Measurements from ENCODE around the gene NLRC5.
A peak's percentile ranks its signal among the peaks of the same experiment; 100 is the strongest.
"Not testable (repeated sequence)": the region's sequence is repeated elsewhere in the genome, so short reads cannot be mapped to it uniquely, and the experiment has no call there.

Gene NLRC5

GRCh38 chr16:57106767-57107166, 117.4 kb downstream of the NLRC5 start:
- peak overlapping the region; percentile 14 for H3K27ac ChIP-seq
- ChIA-PET CTCF (interaction anchor here (0.6 to 1.1 kb wide), 2 partner anchors 13 to 493 kb away, joined by 3 to 4 read pairs; no protein-coding TSS in a partner anchor), POLR2A (ENCODE audit: low non-redundant PET) (no interaction called here)
- TF ChIP-seq CTCF (conservative IDR thresholded peaks at IDR 0.05; ENCODE audit: low read depth): no peak
- DNase-seq (ENCODE audit: low spot score): no peak

- peak overlapping the region; percentile 14; the same call in 1 of the 2 replicates for H3K27ac ChIP-seq
- ChIA-PET POLR2A (ENCODE audit: low non-redundant PET) (no interaction called here), CTCF (interaction anchor here (0.6 to 1.1 kb wide), 3 partner anchors 14 to 493 kb away, joined by 3 to 6 read pairs (median 4); no protein-coding TSS in a partner anchor)
- TF ChIP-seq CTCF (conservative IDR thresholded peaks at IDR 0.05; ENCODE audit: low read depth): no peak
- DNase-seq (ENCODE audit: low spot score): no peak
Measured at GRCh38 chr16:57107321-57107922, 118.1 kb downstream of the NLRC5 start.

DNA sequence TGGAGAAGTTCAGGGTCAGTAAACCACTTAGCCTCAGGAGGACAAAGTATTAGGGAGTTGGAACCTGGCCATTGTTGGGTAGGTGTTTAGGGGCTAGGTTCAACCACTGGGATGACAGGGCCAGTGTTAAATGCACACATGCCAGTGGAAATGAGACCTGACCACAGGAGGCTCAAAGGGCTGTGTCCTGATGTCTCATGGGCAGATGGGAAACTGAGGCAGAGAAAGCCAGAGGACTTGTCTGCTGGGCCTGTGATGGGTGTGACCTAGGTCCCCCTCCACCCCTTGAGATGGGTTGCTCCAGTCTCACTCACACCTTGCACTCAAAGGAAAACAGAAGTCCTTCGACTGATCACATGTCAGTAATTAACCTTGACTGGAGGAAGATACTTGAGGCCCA, 119.1 kb downstream of the NLRC5 start:
- POLR2A ChIA-PET (ENCODE audit: low non-redundant PET): no interaction called here

GRCh38 chr16:57109259-57110105, 120.1 kb downstream of the NLRC5 start:
- CTCF ChIA-PET: interaction anchor here (1.0 to 3.0 kb wide), 2 partner anchors 8 to 17 kb away, joined by 3 to 9 read pairs; partner anchors contain the start of gene CPNE2

More for the DNA sequence above, 119.1 kb downstream of the NLRC5 start:
- CTCF ChIA-PET: no interaction called here
- no peak for DNase-seq (ENCODE audit: low spot score)
- TF ChIP-seq CTCF (conservative IDR thresholded peaks at IDR 0.05; ENCODE audit: low read depth): no peak
- H3K27ac ChIP-seq: no peak overlapping the region

DNA sequence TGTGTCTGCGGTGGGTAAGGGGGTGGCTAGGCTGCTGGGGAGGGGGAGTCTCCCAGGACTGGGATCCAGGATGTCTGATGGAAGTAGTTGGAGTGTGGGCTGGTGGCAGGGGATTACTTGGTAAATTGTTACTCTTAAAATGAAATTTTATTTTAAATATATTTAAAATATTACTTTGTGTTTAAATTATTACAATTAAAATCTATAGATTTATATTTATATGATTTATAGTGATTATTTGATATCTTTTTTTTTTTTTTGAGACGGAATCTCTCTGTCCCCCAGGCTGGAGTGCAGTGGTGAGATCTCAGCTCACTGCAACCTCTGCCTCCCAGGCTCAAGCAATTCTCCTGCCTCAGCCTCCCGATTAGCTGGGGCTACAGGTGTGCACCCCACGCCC, 121.6 kb downstream of the NLRC5 start:
- POLR2A ChIA-PET (ENCODE audit: low non-redundant PET): no interaction called here
- H3K27ac ChIP-seq: no peak overlapping the region
- no peak for DNase-seq (ENCODE audit: low spot score)
- no peak for TF ChIP-seq CTCF (conservative IDR thresholded peaks at IDR 0.05; ENCODE audit: low read depth)
- CTCF ChIA-PET: interaction anchor here (0.7 to 3.0 kb wide), 3 partner anchors 19 to 175 kb away, joined by 3 to 9 read pairs (median 6); partner anchors contain the start of gene CPNE2

More at GRCh38 chr16:57109259-57110105, 120.1 kb downstream of the NLRC5 start:
- POLR2A ChIA-PET (ENCODE audit: low non-redundant PET); H3K27ac ChIP-seq; DNase-seq (ENCODE audit: low spot score): not testable (repeated sequence)

GRCh38 chr16:57111420-57111819, 122.1 kb downstream of the NLRC5 start:
- ChIA-PET POLR2A (ENCODE audit: low non-redundant PET) (no interaction called here), CTCF (interaction anchor here (0.6 to 3.0 kb wide), 3 partner anchors 19 to 38 kb away, joined by 4 to 9 read pairs (median 6); partner anchors contain the start of gene CPNE2)
- H3K27ac ChIP-seq: no peak overlapping the region
- DNase-seq (ENCODE audit: low spot score): no peak
- TF ChIP-seq CTCF (conservative IDR thresholded peaks at IDR 0.05; ENCODE audit: low read depth): no peak
